ENCODE measurements around the gene SULT1C3.

Gene SULT1C3

GRCh38 chr2:108239786-108240185, at the start of gene SULT1C3:
SULT1C3 (plus strand) TSS chr2:108239968; CDS start chr2:108247195, 7,227 bp downstream.
- DNase-seq (ENCODE audit: low spot score), result no peak

DNA sequence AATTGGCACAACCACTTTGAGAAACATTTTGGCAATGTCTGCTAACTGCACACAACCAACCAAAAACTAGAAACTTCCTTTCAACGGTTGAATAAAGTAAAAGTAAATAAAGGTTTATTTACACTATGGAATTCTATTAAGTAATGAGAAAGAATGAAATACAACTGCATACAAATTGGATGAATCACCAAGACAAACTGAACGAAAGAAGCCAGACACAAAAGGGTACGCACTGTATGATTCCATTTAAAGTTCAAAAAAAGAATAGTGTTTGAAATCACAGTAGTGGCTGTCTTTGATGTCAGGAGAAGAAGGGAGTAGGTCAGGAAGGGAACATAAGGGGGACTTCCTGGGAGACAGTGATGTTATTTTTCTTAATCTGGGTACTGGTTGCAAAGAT, 46.5 kb upstream of the SULT1C3 start:
- no peak for DNase-seq (ENCODE audit: low spot score)

DNA sequence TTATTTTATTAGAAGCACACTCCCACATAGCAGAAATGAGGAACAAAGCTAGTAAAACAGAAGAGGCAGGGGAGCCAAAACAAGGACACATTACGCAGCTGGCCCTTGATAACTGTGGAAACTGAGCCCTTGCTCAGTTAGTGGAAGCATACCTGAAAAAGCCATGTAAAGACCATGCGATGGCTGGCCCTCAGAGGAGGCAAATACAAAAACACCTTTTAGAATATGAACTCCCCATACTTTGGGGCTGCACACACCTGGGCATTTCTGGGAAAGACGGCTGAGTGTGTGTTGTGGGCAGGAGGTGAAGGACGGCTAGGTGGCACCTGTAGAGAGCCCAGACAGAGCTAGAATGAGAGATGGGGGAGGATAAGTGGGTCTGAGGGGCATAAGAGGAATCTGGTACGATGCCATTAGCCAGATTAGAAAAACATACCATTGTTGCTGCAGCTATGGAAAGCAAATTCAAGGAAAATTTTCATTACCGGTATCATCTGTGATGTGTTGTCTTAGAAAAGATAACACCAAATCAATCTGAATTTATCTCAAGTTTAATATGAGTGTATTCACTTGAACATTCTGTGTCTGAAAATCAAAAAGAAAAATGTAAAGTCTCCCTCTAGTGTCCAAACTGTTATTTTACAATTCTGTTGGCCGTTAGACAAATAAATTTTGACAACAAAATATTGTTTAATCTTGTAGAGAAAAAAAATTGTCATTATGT, 45.2 kb upstream of the SULT1C3 start:
- DNase-seq (ENCODE audit: low spot score), result peak; percentile 30

- no peak for DNase-seq (ENCODE audit: low spot score)
Observed at GRCh38 chr2:108195133-108195439, 44.7 kb upstream of the SULT1C3 start.

GRCh38 chr2:108199726-108200125, 40.0 kb upstream of the SULT1C3 start:
- no peak for DNase-seq (ENCODE audit: low spot score)

- DNase-seq (ENCODE audit: low spot score), result no peak
Observed at GRCh38 chr2:108200569-108200968, 39.2 kb upstream of the SULT1C3 start.

GRCh38 chr2:108212671-108213070, 27.1 kb upstream of the SULT1C3 start:
- no peak for DNase-seq (ENCODE audit: low spot score)

GRCh38 chr2:108215794-108216211, 24.0 kb upstream of the SULT1C3 start:
- peak; percentile 6 for DNase-seq (ENCODE audit: low spot score)

GRCh38 chr2:108217211-108217610, 22.6 kb upstream of the SULT1C3 start:
- DNase-seq (ENCODE audit: low spot score), result no peak

DNA sequence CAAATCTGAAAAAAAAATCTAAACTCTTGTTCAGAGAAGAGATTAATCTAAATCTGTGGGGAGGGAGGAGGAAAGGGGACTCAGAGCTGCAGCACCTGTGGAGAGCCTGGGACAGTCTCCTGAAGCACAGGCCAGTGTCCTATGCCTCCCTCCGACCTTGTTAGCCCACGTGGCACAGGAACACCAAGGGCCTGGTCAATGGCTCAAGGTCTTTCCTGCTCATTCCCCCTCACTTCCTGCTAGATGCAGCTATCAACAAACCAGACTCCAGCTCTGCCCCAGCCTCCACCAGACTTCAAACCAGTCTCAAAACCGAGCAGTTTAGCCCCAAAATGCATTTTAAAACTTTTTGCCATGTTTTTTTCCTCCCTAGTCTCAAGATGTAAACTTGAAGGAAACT, 20.1 kb upstream of the SULT1C3 start:
- no peak for DNase-seq (ENCODE audit: low spot score)

GRCh38 chr2:108220191-108220590, 19.6 kb upstream of the SULT1C3 start:
- DNase-seq (ENCODE audit: low spot score), result no peak

DNA sequence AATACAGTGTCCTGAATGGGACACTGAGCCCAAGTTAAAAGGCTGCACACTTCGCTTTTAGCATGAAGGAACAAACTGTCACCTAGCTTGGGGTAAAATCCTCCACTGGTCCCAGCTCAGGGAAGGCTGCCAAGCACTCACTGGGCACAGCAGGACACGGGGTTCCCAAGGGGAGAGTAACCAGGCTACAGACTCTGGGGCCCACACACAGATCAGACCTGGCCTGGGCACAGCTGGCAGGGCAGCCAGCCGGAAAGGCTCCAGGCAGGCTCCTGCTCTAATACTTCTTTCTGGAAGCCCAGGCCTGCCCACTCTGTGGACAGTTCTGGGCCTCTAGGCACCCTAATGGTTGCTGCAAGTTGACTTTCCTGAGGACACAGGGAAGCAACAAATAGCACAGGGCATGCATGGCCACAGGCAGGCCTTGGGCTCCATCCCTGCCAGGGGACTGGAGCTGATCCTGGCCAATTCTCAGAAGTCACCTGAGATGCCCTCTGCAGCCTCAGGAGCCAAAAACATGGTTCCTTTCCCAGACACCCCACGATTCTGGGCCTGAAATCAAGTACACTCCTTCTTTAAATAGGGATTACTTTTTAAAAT, 18.7 kb upstream of the SULT1C3 start:
- no peak for DNase-seq (ENCODE audit: low spot score)

DNA sequence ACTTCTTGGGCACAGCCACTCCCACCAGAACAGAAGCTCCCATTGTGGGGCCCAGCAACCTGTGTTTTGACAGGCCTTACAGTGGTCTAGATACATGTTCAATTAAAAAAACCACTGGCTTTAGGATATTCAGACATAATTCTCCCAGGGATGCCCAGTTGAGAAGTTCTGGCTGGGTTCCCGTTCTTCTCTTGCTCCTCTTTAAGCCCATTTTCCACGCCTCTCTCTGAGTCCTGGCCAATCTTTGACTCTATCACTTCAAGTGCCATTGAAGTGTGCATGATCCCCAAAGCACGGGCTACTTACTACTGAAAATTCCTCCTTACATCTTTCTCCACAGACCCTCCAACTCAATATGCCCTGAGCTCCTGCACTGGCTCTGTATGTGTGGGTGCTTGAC, 17.5 kb upstream of the SULT1C3 start:
- no peak for DNase-seq (ENCODE audit: low spot score)

DNA sequence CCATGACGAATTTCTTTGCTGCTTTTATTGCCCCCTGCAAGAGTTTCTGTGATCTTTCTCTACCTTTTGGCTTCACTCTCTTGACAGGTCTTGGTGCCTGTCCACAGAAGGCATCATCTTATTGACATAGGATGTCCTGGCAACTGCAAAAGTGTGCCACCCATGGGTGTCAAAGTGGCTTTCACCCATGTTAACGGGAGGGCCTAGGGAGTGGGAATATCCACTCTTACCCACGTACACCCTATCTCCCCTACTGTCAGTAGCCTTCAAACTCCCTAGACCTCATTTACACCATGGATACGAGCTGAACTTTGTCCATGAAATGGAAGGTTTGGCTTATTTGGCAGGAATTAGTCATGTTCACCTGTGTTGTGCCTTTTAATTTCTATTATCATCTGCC, 16.2 kb upstream of the SULT1C3 start:
- DNase-seq (ENCODE audit: low spot score), result no peak

- DNase-seq (ENCODE audit: low spot score), result no peak
Observed at GRCh38 chr2:108224022-108224421, 15.7 kb upstream of the SULT1C3 start.

DNA sequence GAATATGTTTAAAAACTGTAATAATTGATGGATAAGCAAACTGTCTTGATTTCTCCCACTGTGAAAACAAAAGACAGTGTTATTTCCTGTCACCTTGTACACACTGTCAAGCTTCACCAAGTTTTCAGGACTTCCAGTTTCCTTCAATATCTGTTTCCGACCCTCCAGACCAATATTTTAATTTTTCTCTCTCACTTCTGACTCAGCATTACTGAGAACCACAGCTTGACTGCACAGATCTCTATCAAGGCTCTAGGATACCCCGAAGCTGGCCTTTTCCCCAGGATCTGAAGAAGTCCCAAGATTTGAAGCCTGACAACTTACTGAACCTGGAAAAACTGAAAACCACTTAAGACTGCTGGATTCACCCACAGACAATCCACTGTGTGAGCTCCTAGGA, 13.2 kb upstream of the SULT1C3 start:
- no peak for DNase-seq (ENCODE audit: low spot score)

DNA sequence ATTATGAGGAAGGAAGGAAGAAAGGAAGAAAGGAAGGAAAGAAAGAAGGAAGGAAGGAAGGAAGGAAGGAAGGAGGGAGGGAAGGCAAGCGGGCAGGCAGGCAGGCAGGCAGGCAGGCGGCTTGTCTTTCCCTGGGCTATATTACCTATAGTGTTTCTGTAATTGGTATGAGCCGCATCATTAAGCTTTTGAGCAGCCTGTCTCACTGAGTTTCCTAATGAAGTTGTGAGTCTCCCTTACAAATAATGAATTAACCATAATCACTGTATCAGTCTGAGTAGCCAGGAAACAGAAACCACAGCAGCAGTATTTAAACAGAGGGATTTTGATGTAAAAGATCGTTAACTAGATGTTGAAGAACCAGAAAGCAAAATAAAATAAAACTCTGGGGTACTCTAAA, 11.8 kb upstream of the SULT1C3 start:
- no peak for DNase-seq (ENCODE audit: low spot score)

GRCh38 chr2:108228537-108228936, 11.2 kb upstream of the SULT1C3 start:
- no peak for DNase-seq (ENCODE audit: low spot score)

- no peak for DNase-seq (ENCODE audit: low spot score)
Observed at GRCh38 chr2:108229875-108230274, 9.9 kb upstream of the SULT1C3 start.

DNA sequence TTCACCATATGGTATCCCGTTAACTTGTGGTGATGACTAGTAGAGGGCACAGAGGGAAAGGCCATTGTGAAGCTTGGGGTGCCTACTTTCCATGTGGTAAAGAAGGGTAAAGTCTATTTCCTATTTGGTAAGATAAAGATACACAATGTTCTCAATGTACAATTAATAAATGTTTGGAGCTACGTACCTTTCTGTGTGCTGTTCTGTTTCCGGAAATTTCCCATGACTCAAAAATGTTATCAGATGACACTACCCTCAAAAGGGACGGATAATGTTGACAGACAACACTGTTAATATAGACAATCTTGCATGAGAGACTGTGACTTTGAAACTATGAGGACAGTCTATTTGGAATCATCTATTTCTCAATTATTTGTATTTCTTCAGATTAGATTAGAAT, 4.2 kb upstream of the SULT1C3 start:
- no peak for DNase-seq (ENCODE audit: low spot score)

DNA sequence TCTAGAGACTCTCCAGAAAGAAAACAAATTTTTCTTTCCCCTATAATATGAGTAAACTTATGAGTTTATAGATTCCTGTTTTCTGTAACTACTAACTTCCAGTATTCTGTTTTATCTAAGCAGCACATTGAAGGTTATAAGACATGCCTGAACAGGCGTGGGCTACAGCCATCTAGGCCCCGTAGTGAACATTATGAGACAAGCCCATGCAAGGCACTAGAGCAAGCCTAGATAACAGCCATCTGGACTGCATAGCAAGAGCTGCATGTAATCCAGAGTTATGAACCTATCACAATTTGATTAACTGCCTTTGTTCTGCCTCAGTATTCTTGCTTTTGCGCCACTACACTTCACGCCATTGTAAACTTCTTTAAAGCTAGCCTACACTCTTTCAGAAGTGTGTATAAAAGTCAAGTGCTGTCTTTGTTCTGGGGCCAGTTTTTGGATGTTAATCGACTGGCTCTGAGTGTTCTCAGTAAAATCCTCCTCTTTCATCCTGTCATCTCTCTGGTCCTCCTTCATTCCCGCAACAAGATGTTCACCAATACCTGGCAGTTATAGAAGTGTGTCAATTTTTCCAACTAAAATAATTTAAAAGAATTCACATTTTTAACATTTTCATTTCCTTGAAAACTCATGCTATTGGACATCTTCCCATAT, 3.0 kb upstream of the SULT1C3 start:
- no peak for DNase-seq (ENCODE audit: low spot score)

GRCh38 chr2:108240966-108241365, 1.2 kb downstream of the SULT1C3 start:
- DNase-seq (ENCODE audit: low spot score), result no peak

DNA sequence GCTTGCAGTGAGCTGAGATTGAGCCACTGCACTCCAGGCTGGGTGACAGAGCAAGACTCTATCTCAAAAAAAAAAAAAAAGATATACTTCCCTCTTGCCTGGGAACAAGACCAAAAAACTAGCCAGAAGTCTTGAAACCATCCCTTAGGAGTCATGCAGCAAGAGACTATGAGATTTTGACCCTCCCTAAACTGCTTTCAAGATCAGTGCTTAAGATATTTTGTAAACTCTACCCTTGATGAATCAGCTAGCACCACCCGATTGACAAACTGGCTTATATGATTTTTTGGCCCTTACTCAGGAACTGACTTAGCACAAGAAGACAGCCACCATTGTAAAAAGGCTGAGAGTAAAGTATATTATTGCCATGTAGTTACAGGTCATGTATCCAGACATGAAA, 3.8 kb downstream of the SULT1C3 start:
- DNase-seq (ENCODE audit: low spot score), result no peak
